CD4-positive, alpha-beta T cell treated with Interferon gamma for 1 hour (primary cell): ENCODE results near the gene USP24.
"Not testable (repeated sequence)": the region's sequence is repeated elsewhere in the genome, so short reads cannot be mapped to it uniquely, and the experiment has no call there.

Source experiments
- DNase-seq: peaks from one replicate; pipeline ENCODE4 v3.0.0-alpha.2; 2020

USP24 gene

GRCh38 chr1:55150880-55151588, 64.1 kb downstream of the USP24 start:
- DNase-seq = no peak

GRCh38 chr1:55148676-55149075, 66.5 kb downstream of the USP24 start:
- DNase-seq = no peak

GRCh38 chr1:55147524-55147923, 67.6 kb downstream of the USP24 start:
- no peak for DNase-seq

GRCh38 chr1:55146781-55147180, 68.4 kb downstream of the USP24 start:
- DNase-seq = no peak

- DNase-seq = no peak
Measured at GRCh38 chr1:55144886-55145285, 70.3 kb downstream of the USP24 start.

- DNase-seq = no peak
Measured at GRCh38 chr1:55143684-55144083, 71.5 kb downstream of the USP24 start.

- DNase-seq = no peak
Measured at GRCh38 chr1:55141295-55141893, 73.8 kb downstream of the USP24 start.

- DNase-seq = peak; percentile 71
Measured at GRCh38 chr1:55140546-55140983, 74.6 kb downstream of the USP24 start.

- DNase-seq = no peak
Measured at GRCh38 chr1:55140137-55140536, 75.0 kb downstream of the USP24 start.

- DNase-seq = no peak
Measured at GRCh38 chr1:55138823-55139222, 76.3 kb downstream of the USP24 start.

GRCh38 chr1:55134152-55134808, 80.9 kb downstream of the USP24 start:
- no peak for DNase-seq

- no peak for DNase-seq
Measured at GRCh38 chr1:55131801-55132200, 83.4 kb downstream of the USP24 start.

GRCh38 chr1:55131218-55131617, 83.9 kb downstream of the USP24 start:
- DNase-seq = no peak

GRCh38 chr1:55129194-55129728, 85.9 kb downstream of the USP24 start:
- DNase-seq = no peak

GRCh38 chr1:55128418-55128995, 86.7 kb downstream of the USP24 start:
- DNase-seq = no peak

GRCh38 chr1:55127827-55128343, 87.3 kb downstream of the USP24 start:
- no peak for DNase-seq

- no peak for DNase-seq
Measured at GRCh38 chr1:55124470-55124869, 90.7 kb downstream of the USP24 start.

- DNase-seq = no peak
Measured at GRCh38 chr1:55120538-55120937, 94.6 kb downstream of the USP24 start.

GRCh38 chr1:55118651-55119329, 96.4 kb downstream of the USP24 start:
- DNase-seq = no peak

- DNase-seq = no peak
Measured at GRCh38 chr1:55117941-55118340, 97.2 kb downstream of the USP24 start.

- DNase-seq = not testable (repeated sequence)
Measured at GRCh38 chr1:55109005-55109404, 106.2 kb downstream of the USP24 start.

GRCh38 chr1:55107101-55107500, 108.1 kb downstream of the USP24 start:
- DNase-seq = no peak

- no peak for DNase-seq
Measured at GRCh38 chr1:55103891-55104290, 111.3 kb downstream of the USP24 start.
